ENCODE measurements around the gene COL20A1.

Gene COL20A1

DNA sequence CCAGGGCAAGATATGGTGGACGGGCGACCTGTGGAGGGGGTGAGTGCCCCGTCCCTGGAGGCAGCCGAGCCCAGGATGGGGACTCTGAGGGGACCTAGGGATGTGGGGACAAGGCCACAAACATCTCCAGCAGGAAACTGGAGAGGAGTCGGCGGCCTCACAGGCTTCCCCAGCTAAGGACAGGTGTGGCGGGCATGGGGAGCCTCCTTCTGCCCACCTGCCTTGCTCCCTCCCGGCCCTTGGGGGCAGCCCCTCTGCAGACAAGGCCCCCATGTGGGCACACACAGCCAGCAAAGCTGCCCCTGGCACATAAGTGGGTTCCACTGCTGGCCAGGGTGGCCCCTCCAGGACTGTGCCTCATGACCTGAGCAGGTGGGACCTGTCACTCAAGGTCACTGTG lies 63.5 kb downstream of the COL20A1 start:
- no peak overlapping the region for H3K4me3 ChIP-seq (ENCODE audit: low read depth, low read length)
- no peak overlapping the region for H4K91ac ChIP-seq (ENCODE audit: low read depth, low read length)
- H2AK5ac ChIP-seq (ENCODE audit: low read length): no peak overlapping the region
- no peak overlapping the region for H3K4me2 ChIP-seq (ENCODE audit: low read length)
- no peak overlapping the region for H4K12ac ChIP-seq (ENCODE audit: low read depth, low read length)
- no peak for DNase-seq
- H2BK12ac ChIP-seq (ENCODE audit: low read length): no peak overlapping the region
- no peak overlapping the region for H2BK5ac ChIP-seq (ENCODE audit: low read depth, low read length, poor library complexity)
- no peak overlapping the region for H2BK120ac ChIP-seq (ENCODE audit: insufficient read depth, low read length, poor library complexity)
- no peaks in the 10 kb centered on the region for H3K4me1 ChIP-seq (ENCODE audit: control insufficient read depth in 1 of 2, insufficient read depth in 2 of 2, low read length in 2 of 2)
- H3K9ac ChIP-seq (ENCODE audit: low read length): no peak overlapping the region
- no peak overlapping the region for H4K8ac ChIP-seq (ENCODE audit: low read depth, low read length)
- no peak overlapping the region for H3K18ac ChIP-seq (ENCODE audit: low read length)
- WGBS (ENCODE audit: extremely low coverage, insufficient coverage, insufficient read length): no CpG with 5 or more reads among the region's 8 CpGs
- H3K27ac ChIP-seq (ENCODE audit: low read depth, low read length): no peak overlapping the region
- H3K14ac ChIP-seq (ENCODE audit: low read length): no peak overlapping the region
- H3K9me3 ChIP-seq (ENCODE audit: insufficient read depth, low read depth, low read length): peaks cover 13% of the 10 kb centered on the region
- H2AFZ ChIP-seq (ENCODE audit: insufficient read depth, low read length, poor library complexity): no peak overlapping the region
- no peak overlapping the region for H3K23ac ChIP-seq (ENCODE audit: low read length)
- H3K36me3 ChIP-seq (ENCODE audit: control insufficient read depth in 1 of 2, insufficient read depth in 2 of 2, low read length in 2 of 2): no peaks in the 10 kb centered on the region
- no peaks in the 10 kb centered on the region for H3K79me2 ChIP-seq (ENCODE audit: control insufficient read depth, insufficient read depth, low read length, poor library complexity)
- H3K79me1 ChIP-seq (ENCODE audit: low read length): no peaks in the 10 kb centered on the region
- H3K4ac ChIP-seq (ENCODE audit: low read depth, low read length): no peak overlapping the region
- peaks cover 14% of the 10 kb centered on the region for H3K27me3 ChIP-seq (ENCODE audit: insufficient read depth, low read length)

DNA sequence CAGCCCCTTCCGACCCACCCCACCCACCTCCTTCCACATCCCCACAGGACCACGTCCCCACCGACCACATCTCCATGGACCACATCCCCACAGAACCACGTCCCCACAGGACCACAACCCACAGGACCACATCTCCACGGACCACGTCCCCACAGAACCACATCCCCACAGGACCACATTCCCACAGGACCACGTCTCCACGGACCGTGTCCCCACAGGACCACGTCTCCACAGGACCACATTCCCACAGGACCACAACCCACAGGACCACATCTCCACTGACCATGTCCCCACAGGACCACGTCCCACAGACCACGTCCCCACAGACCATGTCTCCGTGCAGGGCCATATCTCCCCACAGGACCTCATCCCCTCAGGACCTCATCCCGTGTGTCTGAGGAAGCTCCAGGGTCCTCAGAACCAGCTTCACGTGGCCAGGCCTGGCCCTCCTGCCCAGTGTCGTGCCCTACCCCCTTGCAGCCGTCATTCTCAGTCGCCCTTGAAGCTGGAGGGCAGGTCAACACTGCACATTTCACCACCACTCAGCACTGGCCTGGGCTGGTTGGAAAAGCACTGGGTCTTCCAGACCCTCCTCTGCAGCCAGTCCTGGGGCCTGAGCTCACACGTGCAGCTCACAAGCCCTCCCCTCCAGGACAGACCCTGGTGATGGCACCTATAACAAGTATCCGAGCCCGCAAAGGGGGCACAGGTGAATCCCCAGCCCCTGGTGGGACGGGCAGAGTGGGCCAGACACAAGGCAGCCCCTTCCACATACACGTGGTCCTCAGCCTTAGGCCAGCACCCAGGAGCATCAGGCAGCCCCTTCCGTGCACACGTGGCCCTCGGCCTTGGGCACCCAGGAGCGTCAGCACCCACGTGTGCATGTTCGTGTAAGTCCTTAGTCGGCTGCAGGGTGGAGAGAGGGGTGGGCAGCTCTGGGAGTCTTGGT lies 64.2 kb downstream of the COL20A1 start:
- H3K4ac ChIP-seq (ENCODE audit: low read depth, low read length): no peak overlapping the region
- no peaks in the 10 kb centered on the region for H3K36me3 ChIP-seq (ENCODE audit: control insufficient read depth in 1 of 2, insufficient read depth in 2 of 2, low read length in 2 of 2)
- WGBS (ENCODE audit: extremely low coverage, insufficient coverage, insufficient read length): no CpG with 5 or more reads among the region's 30 CpGs
- H2BK12ac ChIP-seq (ENCODE audit: low read length): no peak overlapping the region
- H2BK120ac ChIP-seq (ENCODE audit: insufficient read depth, low read length, poor library complexity): no peak overlapping the region
- H4K12ac ChIP-seq (ENCODE audit: low read depth, low read length): no peak overlapping the region
- no peak overlapping the region for H3K27ac ChIP-seq (ENCODE audit: low read depth, low read length)
- no peak overlapping the region for H3K23ac ChIP-seq (ENCODE audit: low read length)
- H3K79me1 ChIP-seq (ENCODE audit: low read length): no peaks in the 10 kb centered on the region
- H3K9ac ChIP-seq (ENCODE audit: low read length): no peak overlapping the region
- DNase-seq: no peak
- H4K91ac ChIP-seq (ENCODE audit: low read depth, low read length): no peak overlapping the region
- H3K79me2 ChIP-seq (ENCODE audit: control insufficient read depth, insufficient read depth, low read length, poor library complexity): no peaks in the 10 kb centered on the region
- H3K18ac ChIP-seq (ENCODE audit: low read length): no peak overlapping the region
- H3K4me2 ChIP-seq (ENCODE audit: low read length): no peak overlapping the region
- peaks cover 20% of the 10 kb centered on the region for H3K27me3 ChIP-seq (ENCODE audit: insufficient read depth, low read length)
- no peak overlapping the region for H3K14ac ChIP-seq (ENCODE audit: low read length)
- H3K4me1 ChIP-seq (ENCODE audit: control insufficient read depth in 1 of 2, insufficient read depth in 2 of 2, low read length in 2 of 2): no peaks in the 10 kb centered on the region
- H3K9me3 ChIP-seq (ENCODE audit: insufficient read depth, low read depth, low read length): peaks cover 13% of the 10 kb centered on the region
- no peak overlapping the region for H4K8ac ChIP-seq (ENCODE audit: low read depth, low read length)
- no peak overlapping the region for H2AK5ac ChIP-seq (ENCODE audit: low read length)
- no peak overlapping the region for H2BK5ac ChIP-seq (ENCODE audit: low read depth, low read length, poor library complexity)
- H3K4me3 ChIP-seq (ENCODE audit: low read depth, low read length): no peak overlapping the region
- H2AFZ ChIP-seq (ENCODE audit: insufficient read depth, low read length, poor library complexity): no peak overlapping the region

DNA sequence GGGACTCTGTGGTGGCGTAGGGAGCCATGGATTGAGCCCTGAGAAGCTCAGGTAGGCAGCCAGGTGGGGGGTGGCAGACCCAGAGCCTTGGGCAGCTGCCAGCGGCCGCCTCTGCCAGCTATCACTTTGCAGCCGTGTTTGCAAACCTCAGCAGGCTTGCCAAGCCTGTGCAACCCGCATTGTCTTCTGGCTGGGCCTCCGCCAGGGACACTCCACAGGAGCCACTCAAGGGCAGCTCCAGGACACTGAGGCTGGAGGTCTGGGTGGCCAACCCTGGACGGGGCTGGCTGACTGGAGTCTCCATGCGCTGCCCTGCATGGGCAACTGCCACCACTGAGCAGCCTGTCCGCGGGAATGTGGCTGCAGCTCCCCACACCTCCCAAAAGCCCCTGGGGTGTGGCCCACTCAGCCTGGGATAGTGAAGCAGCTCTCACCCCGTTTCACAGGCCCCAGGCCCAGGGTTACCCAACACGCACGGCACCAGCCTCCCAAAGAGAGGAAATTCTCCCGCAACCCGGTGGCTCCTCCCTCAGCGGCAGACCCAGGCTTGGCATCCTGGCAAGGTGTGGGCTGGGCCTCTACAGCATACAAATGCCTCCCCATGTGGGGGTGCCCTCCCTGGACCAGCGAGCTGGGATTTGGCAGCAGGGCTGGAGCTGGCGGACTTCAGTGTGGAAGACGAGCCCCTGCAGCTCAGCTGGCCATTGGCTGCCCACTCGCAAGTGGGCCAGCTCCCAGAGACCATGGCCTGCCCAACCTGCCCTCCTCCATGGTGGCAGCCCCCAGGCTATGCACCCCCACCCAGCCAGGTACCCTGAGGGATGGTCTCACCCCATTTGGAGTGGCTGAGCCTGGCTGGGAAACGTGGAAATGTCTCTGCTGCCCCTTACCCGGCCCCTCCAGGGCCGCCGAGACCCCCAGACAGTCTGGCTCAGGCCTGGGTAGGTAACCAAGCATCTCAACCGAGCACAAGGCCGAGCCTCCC lies 65.2 kb downstream of the COL20A1 start:
- no peak overlapping the region for H3K4ac ChIP-seq (ENCODE audit: low read depth, low read length)
- whole genome bisulfite sequencing (ENCODE audit: extremely low coverage, insufficient coverage, insufficient read length): no CpG with 5 or more reads among the region's 26 CpGs
- no peaks in the 10 kb centered on the region for H3K79me1 ChIP-seq (ENCODE audit: low read length)
- no peak overlapping the region for H2AFZ ChIP-seq (ENCODE audit: insufficient read depth, low read length, poor library complexity)
- no peak overlapping the region for H3K4me3 ChIP-seq (ENCODE audit: low read depth, low read length)
- H3K14ac ChIP-seq (ENCODE audit: low read length): no peak overlapping the region
- DNase-seq: no peak
- H3K79me2 ChIP-seq (ENCODE audit: control insufficient read depth, insufficient read depth, low read length, poor library complexity): no peaks in the 10 kb centered on the region
- no peaks in the 10 kb centered on the region for H3K36me3 ChIP-seq (ENCODE audit: control insufficient read depth in 1 of 2, insufficient read depth in 2 of 2, low read length in 2 of 2)
- H4K8ac ChIP-seq (ENCODE audit: low read depth, low read length): no peak overlapping the region
- no peak overlapping the region for H2BK120ac ChIP-seq (ENCODE audit: insufficient read depth, low read length, poor library complexity)
- peaks cover 20% of the 10 kb centered on the region for H3K27me3 ChIP-seq (ENCODE audit: insufficient read depth, low read length)
- no peak overlapping the region for H3K9ac ChIP-seq (ENCODE audit: low read length)
- H3K27ac ChIP-seq (ENCODE audit: low read depth, low read length): no peak overlapping the region
- no peak overlapping the region for H2BK5ac ChIP-seq (ENCODE audit: low read depth, low read length, poor library complexity)
- no peak overlapping the region for H2AK5ac ChIP-seq (ENCODE audit: low read length)
- no peak overlapping the region for H2BK12ac ChIP-seq (ENCODE audit: low read length)
- no peak overlapping the region for H3K4me2 ChIP-seq (ENCODE audit: low read length)
- H3K18ac ChIP-seq (ENCODE audit: low read length): no peak overlapping the region
- no peaks in the 10 kb centered on the region for H3K4me1 ChIP-seq (ENCODE audit: control insufficient read depth in 1 of 2, insufficient read depth in 2 of 2, low read length in 2 of 2)
- H4K12ac ChIP-seq (ENCODE audit: low read depth, low read length): no peak overlapping the region
- H4K91ac ChIP-seq (ENCODE audit: low read depth, low read length): no peak overlapping the region
- no peak overlapping the region for H3K23ac ChIP-seq (ENCODE audit: low read length)
- peaks cover 13% of the 10 kb centered on the region for H3K9me3 ChIP-seq (ENCODE audit: insufficient read depth, low read depth, low read length)

DNA sequence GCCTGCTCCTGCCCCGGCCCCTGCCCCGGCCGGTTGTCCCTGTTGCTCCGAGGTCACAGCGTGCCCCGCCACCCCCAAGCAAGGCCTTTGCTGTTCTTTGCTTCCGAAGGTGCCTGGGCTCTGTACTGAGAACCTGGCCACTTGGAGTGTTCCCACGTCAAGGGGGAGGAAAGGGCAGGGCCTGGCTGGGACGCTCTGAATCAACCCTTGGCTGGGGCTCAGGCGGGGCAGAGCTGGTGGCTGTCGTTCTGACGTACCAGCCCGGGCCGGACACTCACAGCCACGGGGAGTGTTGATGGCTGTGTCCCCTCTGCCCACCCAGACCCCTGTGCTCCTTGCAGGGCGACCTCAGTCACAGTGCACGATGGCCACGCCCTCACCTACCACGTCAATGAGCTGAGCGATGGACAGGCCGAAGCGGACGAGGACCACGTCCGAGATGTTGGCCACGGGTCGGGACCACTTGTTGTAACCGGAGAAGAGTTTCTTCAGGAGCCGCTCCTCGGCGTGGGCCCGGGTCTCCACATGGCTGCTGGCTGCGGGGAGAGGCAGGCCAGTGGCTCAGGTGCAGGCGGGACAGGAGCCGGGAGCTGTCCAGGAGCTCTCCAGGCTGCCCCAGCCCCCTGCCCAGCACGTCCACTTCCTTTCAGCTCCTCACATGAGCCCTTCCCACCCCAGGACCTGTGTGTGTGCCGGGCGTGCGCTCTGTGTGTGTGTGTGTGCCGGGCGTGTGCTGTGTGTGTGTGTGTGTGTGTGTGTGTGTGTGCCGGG lies 66.4 kb downstream of the COL20A1 start:
- Histone ChIP-seq H3K4me2 (ENCODE audit: low read length) (no peak overlapping the region), H3K27ac (ENCODE audit: low read depth, low read length) (no peak overlapping the region), H3K9ac (ENCODE audit: low read length) (no peak overlapping the region), H3K4me3 (ENCODE audit: low read depth, low read length) (no peak overlapping the region), H2BK120ac (ENCODE audit: insufficient read depth, low read length, poor library complexity) (no peak overlapping the region), H3K36me3 (ENCODE audit: control insufficient read depth in 1 of 2, insufficient read depth in 2 of 2, low read length in 2 of 2) (no peaks in the 10 kb centered on the region), H3K23ac (ENCODE audit: low read length) (no peak overlapping the region), H3K18ac (ENCODE audit: low read length) (no peak overlapping the region), H2AK5ac (ENCODE audit: low read length) (no peak overlapping the region), H3K27me3 (ENCODE audit: insufficient read depth, low read length) (peaks cover 20% of the 10 kb centered on the region), H3K9me3 (ENCODE audit: insufficient read depth, low read depth, low read length) (peaks cover 13% of the 10 kb centered on the region), H4K12ac (ENCODE audit: low read depth, low read length) (no peak overlapping the region), H3K4ac (ENCODE audit: low read depth, low read length) (no peak overlapping the region), H4K91ac (ENCODE audit: low read depth, low read length) (no peak overlapping the region), H3K4me1 (ENCODE audit: control insufficient read depth in 1 of 2, insufficient read depth in 2 of 2, low read length in 2 of 2) (no peaks in the 10 kb centered on the region), H2BK5ac (ENCODE audit: low read depth, low read length, poor library complexity) (no peak overlapping the region), H3K79me2 (ENCODE audit: control insufficient read depth, insufficient read depth, low read length, poor library complexity) (no peaks in the 10 kb centered on the region), H2AFZ (ENCODE audit: insufficient read depth, low read length, poor library complexity) (no peak overlapping the region), H3K14ac (ENCODE audit: low read length) (no peak overlapping the region), H2BK12ac (ENCODE audit: low read length) (no peak overlapping the region), H4K8ac (ENCODE audit: low read depth, low read length) (no peak overlapping the region), H3K79me1 (ENCODE audit: low read length) (no peaks in the 10 kb centered on the region)
- DNase-seq: no peak
- WGBS (ENCODE audit: extremely low coverage, insufficient coverage, insufficient read length): no CpG with 5 or more reads among the region's 42 CpGs

Data from trophoblast cell (in vitro differentiated cells and primary cell).